Kidney epithelial cell (primary cell): Measurements from ENCODE around the gene QSOX2. TPM values are rescaled to one million over a fixed set of nuclear protein-coding genes. Genes with fewer than 3 reads are reported as not detected.

Experiments used
- DNase-seq: peaks from one replicate; pipeline ENCODE4 v3.0.0-alpha.2; 2010; ENCODE audit warnings: low read depth
- H3K27me3 ChIP-seq: 2 replicates; pipeline ENCODE4 v1.6.0; 2011; ENCODE audit warnings: low read length; ENCODE audit not compliant: control insufficient read depth, insufficient read depth
- H3K36me3 ChIP-seq: 2 replicates; pipeline ENCODE4 v1.5.1; 2011; ENCODE audit warnings: low read length; ENCODE audit not compliant: control insufficient read depth, insufficient read depth
- H3K4me3 ChIP-seq: 2 replicates; pipeline ENCODE4 v1.5.1; 2011; ENCODE audit warnings: low read depth, mild to moderate bottlenecking, control low read depth, low read length
- CTCF ChIP-seq: IDR thresholded peaks from 2 replicates; pipeline ENCODE4 v1.5.1; 2011; ENCODE audit warnings: mild to moderate bottlenecking, moderate library complexity, low read length, control low read depth, inconsistent platforms; ENCODE audit not compliant: insufficient read depth, poor library complexity, severe bottlenecking
- total RNA-seq: library from RNA; depleted of rRNA; stranded (reverse); fragments of >200 nt; gene quantifications from 2 replicates; pipeline ENCODE4 v1.2.3, GENCODE V29; 2015

QSOX2 gene
- total RNA-seq, 1 donor from 2014 or later, result 17.3 TPM

- Histone ChIP-seq H3K27me3 (peaks cover 73% of the 10 kb centered on the region), H3K36me3 (no peaks in the 10 kb centered on the region), H3K4me3 (no peak overlapping the region)
- DNase-seq, result no peak
- TF ChIP-seq CTCF, result no peak
These were observed 55.4 kb downstream of the QSOX2 start for GRCh38 chr9:136190237-136190601.

- Histone ChIP-seq H3K36me3 (no peaks in the 10 kb centered on the region), H3K4me3 (no peak overlapping the region), H3K27me3 (peaks cover 71% of the 10 kb centered on the region)
- no peak for DNase-seq
- no peak for TF ChIP-seq CTCF
These were observed 56.0 kb downstream of the QSOX2 start for GRCh38 chr9:136189394-136190236.

DNA sequence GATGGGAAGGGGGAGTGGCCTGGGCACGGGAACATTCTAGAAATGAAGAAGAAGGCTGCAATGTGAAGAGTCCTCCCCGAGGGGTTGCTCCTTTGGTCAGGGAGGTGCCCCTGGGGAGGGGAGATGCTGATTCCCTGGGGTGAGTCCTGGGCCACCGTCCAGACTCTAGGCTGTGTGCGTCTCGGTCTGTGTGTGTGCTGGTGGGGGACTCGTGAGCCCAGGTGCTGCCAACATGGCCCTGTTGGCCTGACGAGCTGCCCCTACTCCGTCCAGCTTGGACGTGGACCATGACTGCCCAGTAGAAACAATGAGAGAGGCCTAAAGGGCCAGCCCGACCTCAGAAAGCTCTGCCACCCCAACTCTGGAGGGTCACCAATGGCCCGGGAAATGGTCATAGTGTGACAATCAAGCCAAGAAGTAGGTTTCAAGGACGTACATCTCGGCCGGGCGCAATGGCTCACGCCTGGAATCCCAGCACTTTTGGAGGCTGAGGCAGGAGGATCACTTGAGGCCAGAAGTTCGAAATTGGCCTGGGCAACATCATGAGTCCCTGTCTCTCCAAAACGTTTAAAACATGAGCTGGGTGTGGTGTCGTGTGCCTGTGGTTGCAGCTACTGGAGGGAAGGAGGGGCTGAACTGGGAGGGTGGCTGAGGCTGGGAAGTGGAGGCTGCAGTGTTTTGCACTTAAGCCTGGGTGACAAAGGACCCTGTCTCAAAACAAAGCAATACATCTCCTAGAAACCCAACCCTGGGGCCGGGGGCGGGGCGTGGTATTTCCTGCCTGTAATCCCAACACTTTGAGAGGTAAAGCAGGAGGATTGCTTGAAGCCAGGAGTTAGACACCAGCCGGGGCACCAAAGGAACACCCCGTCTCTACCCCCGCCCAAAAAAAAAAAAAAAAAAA is 57.7 kb downstream of the QSOX2 start:
- Histone ChIP-seq H3K27me3 (peaks cover 58% of the 10 kb centered on the region), H3K36me3 (no peaks in the 10 kb centered on the region), H3K4me3 (no peak overlapping the region)
- DNase-seq, result no peak
- TF ChIP-seq CTCF, result no peak

GRCh38 chr9:136187197-136187596 is 58.4 kb downstream of the QSOX2 start:
- Histone ChIP-seq H3K27me3 (peaks cover 51% of the 10 kb centered on the region), H3K4me3 (no peak overlapping the region), H3K36me3 (no peaks in the 10 kb centered on the region)
- no peak for DNase-seq
- no peak for TF ChIP-seq CTCF

DNA sequence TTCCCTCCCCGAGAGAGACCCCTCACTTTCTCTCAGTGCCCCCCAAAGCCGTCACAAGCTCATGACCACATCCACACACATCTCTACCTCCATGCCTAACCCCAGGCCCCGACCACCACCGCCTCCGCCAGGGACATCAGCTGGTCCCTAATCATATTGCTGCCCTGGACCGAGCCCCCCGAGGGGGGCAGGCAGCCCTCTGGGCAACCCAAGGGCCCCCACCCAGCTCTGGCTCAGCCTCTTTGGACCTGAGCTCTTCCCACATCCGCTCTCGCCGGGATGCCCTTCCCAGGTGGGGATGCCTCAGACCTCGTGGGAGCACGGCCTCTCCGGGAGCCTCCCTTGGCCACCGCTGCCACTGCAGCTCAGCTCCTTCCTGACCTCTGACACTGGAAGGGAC is 59.2 kb downstream of the QSOX2 start:
- DNase-seq, result no peak
- H3K4me3 ChIP-seq, result no peak overlapping the region
- H3K36me3 ChIP-seq, result no peaks in the 10 kb centered on the region
- TF ChIP-seq CTCF, result no peak
- H3K27me3 ChIP-seq, result peaks cover 46% of the 10 kb centered on the region
